Epithelial cell of esophagus (primary cell): ENCODE data around the gene ALG11.

Experiments used
- DNase-seq: peaks from one replicate; pipeline ENCODE4 v3.0.0; 2010; ENCODE audit warnings: low read depth
- H3K4me3 ChIP-seq: 2 replicates; pipeline ENCODE4 v1.5.1; 2011; ENCODE audit warnings: mild to moderate bottlenecking, low read length, control low read depth
- TF ChIP-seq, protein P1 (sequence below): IDR thresholded peaks from 2 replicates; pipeline ENCODE4 v1.5.1; 2011; ENCODE audit warnings: low read depth, mild to moderate bottlenecking, low read length, control low read depth, inconsistent platforms; ENCODE audit not compliant: insufficient read depth; ENCODE audit errors: missing control alignments

Gene ALG11, protein sequence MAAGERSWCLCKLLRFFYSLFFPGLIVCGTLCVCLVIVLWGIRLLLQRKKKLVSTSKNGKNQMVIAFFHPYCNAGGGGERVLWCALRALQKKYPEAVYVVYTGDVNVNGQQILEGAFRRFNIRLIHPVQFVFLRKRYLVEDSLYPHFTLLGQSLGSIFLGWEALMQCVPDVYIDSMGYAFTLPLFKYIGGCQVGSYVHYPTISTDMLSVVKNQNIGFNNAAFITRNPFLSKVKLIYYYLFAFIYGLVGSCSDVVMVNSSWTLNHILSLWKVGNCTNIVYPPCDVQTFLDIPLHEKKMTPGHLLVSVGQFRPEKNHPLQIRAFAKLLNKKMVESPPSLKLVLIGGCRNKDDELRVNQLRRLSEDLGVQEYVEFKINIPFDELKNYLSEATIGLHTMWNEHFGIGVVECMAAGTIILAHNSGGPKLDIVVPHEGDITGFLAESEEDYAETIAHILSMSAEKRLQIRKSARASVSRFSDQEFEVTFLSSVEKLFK

DNA sequence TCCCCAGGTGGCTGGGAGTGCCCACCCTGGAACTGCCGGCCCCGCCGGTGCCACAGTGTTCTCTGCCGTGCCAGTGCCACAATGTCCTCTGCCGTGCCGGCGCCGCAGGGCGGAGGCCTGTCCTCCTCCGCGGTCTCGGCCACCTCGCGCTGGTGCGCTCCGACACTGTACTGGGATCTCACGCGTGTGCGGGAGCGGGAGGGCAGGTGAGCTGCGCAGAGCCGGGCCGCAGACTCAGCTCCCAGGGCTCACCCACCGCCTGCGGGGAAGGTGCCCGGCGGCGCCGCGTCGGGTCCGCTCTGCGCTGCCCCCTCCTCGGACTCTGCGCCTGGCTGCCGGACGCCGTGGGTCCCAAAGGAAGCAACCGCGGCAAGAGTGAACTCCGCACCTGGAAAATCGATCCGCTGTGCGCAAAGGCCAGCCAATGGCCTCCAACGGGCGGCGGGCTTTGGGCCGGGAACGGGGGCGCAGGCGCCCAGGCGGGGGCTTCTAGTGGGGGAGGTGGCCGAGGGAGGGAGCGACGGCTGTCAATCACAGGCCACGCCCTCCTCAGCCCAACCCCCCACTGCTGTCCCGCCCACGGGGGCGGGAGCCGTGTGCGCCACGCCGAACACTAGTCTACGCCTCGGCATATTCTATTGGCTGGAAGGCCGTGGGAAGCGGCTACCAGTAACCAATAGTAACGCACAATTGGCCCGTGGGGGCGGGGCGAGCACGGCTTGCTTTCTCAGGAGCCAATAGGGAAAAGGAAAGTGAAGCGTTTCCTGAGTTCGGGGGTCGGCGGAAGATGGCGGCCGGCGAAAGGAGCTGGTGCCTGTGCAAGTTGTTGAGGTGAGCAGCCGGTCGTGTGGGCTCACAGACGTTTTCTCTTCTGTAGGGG is at the start of gene ALG11:
TSS of gene ALG11 (plus strand) at position 767 of the 880 bp plus-strand sequence. CDS start at position 788, 21 bp downstream.
- peak; percentile 99 for DNase-seq
- H3K4me3 ChIP-seq = peak within 1 kb of the TSS; percentile 99
- TF ChIP-seq, protein P1, sequence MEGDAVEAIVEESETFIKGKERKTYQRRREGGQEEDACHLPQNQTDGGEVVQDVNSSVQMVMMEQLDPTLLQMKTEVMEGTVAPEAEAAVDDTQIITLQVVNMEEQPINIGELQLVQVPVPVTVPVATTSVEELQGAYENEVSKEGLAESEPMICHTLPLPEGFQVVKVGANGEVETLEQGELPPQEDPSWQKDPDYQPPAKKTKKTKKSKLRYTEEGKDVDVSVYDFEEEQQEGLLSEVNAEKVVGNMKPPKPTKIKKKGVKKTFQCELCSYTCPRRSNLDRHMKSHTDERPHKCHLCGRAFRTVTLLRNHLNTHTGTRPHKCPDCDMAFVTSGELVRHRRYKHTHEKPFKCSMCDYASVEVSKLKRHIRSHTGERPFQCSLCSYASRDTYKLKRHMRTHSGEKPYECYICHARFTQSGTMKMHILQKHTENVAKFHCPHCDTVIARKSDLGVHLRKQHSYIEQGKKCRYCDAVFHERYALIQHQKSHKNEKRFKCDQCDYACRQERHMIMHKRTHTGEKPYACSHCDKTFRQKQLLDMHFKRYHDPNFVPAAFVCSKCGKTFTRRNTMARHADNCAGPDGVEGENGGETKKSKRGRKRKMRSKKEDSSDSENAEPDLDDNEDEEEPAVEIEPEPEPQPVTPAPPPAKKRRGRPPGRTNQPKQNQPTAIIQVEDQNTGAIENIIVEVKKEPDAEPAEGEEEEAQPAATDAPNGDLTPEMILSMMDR = no peak

- no peak for DNase-seq
- H3K4me3 ChIP-seq = no peak overlapping the region
- TF ChIP-seq, protein P1 = no peak
Observed at GRCh38 chr13:51966186-51966585, 46.0 kb upstream of the ALG11 start.

DNA sequence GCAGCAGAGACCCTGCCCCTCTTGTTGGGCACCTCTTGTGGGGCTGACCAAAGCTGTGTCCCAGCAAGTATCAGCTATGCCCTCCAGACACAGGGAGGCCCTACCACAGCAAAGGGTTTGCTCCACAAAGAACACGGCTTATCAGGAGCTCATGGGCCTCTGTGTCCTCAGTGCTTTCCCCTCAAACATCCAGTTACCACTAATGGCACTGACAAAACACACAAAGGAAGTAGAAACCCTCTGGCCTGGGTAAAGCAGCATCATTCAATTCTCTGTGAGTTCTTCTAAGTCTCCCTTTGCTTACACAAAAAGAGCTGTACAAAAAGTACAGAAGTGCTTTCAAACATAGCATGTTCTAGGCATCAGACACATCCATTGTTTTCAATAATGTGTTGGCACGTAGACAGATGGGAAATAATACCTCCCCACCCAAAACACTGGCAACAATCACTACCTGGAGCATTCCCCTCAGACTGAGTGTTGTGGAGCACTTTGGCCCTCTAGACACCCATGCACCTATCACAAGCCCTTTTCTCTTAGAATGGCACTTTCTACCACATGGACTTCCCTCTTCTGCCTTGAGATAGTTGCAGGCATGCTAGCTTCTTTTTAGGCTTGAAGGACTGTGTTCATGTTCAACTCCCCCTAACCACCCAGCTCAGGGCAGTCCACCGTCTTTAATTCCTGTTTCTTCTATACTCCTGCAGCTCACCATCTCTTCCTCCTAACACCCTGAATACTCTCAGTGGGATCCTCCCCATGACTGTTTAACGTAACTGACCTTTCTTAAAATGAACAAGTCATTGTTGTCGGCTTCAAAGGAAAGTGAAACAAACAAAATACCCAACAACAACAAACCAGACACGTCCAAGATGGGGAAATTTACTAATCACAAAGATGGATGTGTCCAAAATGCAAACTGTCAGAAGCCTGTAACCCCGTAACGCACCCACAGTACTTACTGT is 44.4 kb upstream of the ALG11 start:
- TF ChIP-seq, protein P1 = no peak
- H3K4me3 ChIP-seq = no peak overlapping the region
- DNase-seq = no peak

GRCh38 chr13:51970349-51970748 is 41.8 kb upstream of the ALG11 start:
- DNase-seq = no peak
- H3K4me3 ChIP-seq = no peak overlapping the region
- TF ChIP-seq, protein P1 = no peak

GRCh38 chr13:51971520-51972426 is 40.4 kb upstream of the ALG11 start:
- DNase-seq = no peak
- TF ChIP-seq, protein P1 = no peak

More at GRCh38 chr13:51971520-51972426, 40.4 kb upstream of the ALG11 start:
- no peak overlapping the region for H3K4me3 ChIP-seq
